ENCODE measurements around the gene MORN3.

GRCh38 chr12:121637231-121637914 lies 32.1 kb downstream of the MORN3 start:
- no peak for TF ChIP-seq POLR2AphosphoS5 (IDR thresholded peaks at IDR 0.05)
- TF ChIP-seq CTCF (IDR thresholded peaks at IDR 0.05): no peak

All from suprapubic skin (tissue), 3 donors.